Skeletal muscle cell (primary cell): ENCODE results near the gene IFI27L2.

Experiments
- DNase-seq: peaks from one replicate; pipeline ENCODE4 v3.0.0-alpha.2; 2010; ENCODE audit warnings: low read depth
- H3K4me3 ChIP-seq: 2 replicates; pipeline ENCODE4 v1.5.1; 2011; ENCODE audit warnings: low read depth, mild to moderate bottlenecking, control low read depth, low read length, moderate library complexity

Gene IFI27L2

GRCh38 chr14:94129111-94129757 lies at the start of gene IFI27L2:
Gene IFI27L2, minus strand, starts transcription at chr14:94129604. Its CDS starts 40 bp downstream, at chr14:94129564.
- peak within 1 kb of the TSS; percentile 64 for H3K4me3 ChIP-seq
- peak; percentile 43 for DNase-seq

GRCh38 chr14:94177806-94178205 lies 48.4 kb upstream of the IFI27L2 start:
- DNase-seq: no peak
- no peak overlapping the region for H3K4me3 ChIP-seq

GRCh38 chr14:94176808-94177207 lies 47.4 kb upstream of the IFI27L2 start:
- no peak for DNase-seq
- H3K4me3 ChIP-seq: no peak overlapping the region

- H3K4me3 ChIP-seq: no peak overlapping the region
- DNase-seq: no peak
Measured at GRCh38 chr14:94175747-94176146, 46.3 kb upstream of the IFI27L2 start.

- no peak for DNase-seq
- no peak overlapping the region for H3K4me3 ChIP-seq
Measured at GRCh38 chr14:94175011-94175745, 45.8 kb upstream of the IFI27L2 start.

- no peak for DNase-seq
- peak overlapping the region; percentile 44 for H3K4me3 ChIP-seq
Measured at GRCh38 chr14:94174604-94175010, 45.2 kb upstream of the IFI27L2 start.

- DNase-seq: peak; percentile 33
- peak within 1 kb of the TSS; percentile 44 for H3K4me3 ChIP-seq
Measured at GRCh38 chr14:94173885-94174603, 44.6 kb upstream of the IFI27L2 start, which contains the start of gene PPP4R4. Gene PPP4R4, plus strand, starts transcription at chr14:94174322. Its CDS starts 144 bp downstream, at chr14:94174466.

GRCh38 chr14:94173471-94173884 lies 44.1 kb upstream of the IFI27L2 start:
- no peak for DNase-seq
- H3K4me3 ChIP-seq: peak overlapping the region; percentile 44

GRCh38 chr14:94172545-94172944 lies 43.1 kb upstream of the IFI27L2 start:
- no peak for DNase-seq
- H3K4me3 ChIP-seq: no peak overlapping the region

- H3K4me3 ChIP-seq: no peak overlapping the region
- DNase-seq: no peak
Measured at GRCh38 chr14:94171208-94171607, 41.8 kb upstream of the IFI27L2 start.

- no peak for DNase-seq
- no peak overlapping the region for H3K4me3 ChIP-seq
Measured at GRCh38 chr14:94170136-94170535, 40.7 kb upstream of the IFI27L2 start.

GRCh38 chr14:94165744-94166143 lies 36.3 kb upstream of the IFI27L2 start:
- no peak for DNase-seq

GRCh38 chr14:94164685-94165431 lies 35.5 kb upstream of the IFI27L2 start:
- peak; percentile 9 for DNase-seq
- H3K4me3 ChIP-seq: peak overlapping the region; percentile 18

More at GRCh38 chr14:94165744-94166143, 36.3 kb upstream of the IFI27L2 start:
- H3K4me3 ChIP-seq: no peak overlapping the region

- DNase-seq: no peak
- H3K4me3 ChIP-seq: no peak overlapping the region
Measured at GRCh38 chr14:94163796-94164195, 34.4 kb upstream of the IFI27L2 start.

- no peak for DNase-seq
- H3K4me3 ChIP-seq: no peak overlapping the region
Measured at GRCh38 chr14:94162466-94162865, 33.1 kb upstream of the IFI27L2 start.

- H3K4me3 ChIP-seq: no peak overlapping the region
- peak; percentile 9 for DNase-seq
Measured at GRCh38 chr14:94161981-94162380, 32.6 kb upstream of the IFI27L2 start.

GRCh38 chr14:94161058-94161457 lies 31.7 kb upstream of the IFI27L2 start:
- no peak for DNase-seq
- H3K4me3 ChIP-seq: no peak overlapping the region

GRCh38 chr14:94158239-94158883 lies 29.0 kb upstream of the IFI27L2 start:
- H3K4me3 ChIP-seq: no peak overlapping the region
- DNase-seq: no peak

- no peak overlapping the region for H3K4me3 ChIP-seq
- DNase-seq: no peak
Measured at GRCh38 chr14:94157197-94157596, 27.8 kb upstream of the IFI27L2 start.
